Panc1 (cell line): Measurements from ENCODE around the gene KRT76. TPM values are rescaled to one million over a fixed set of nuclear protein-coding genes. Genes with fewer than 3 reads are reported as not detected.
"Not testable (repeated sequence)": the region's sequence is repeated elsewhere in the genome, so short reads cannot be mapped to it uniquely, and the experiment has no call there.

Experiments used
- ATAC-seq: fragments of 200-7000 bp; cut with Tn5 transposase; 2 replicates; pipeline ENCODE4 v1.9.1; 2020; ENCODE audit warnings: mild to moderate bottlenecking, moderate library complexity
- BruUV-seq: library from RNA; stranded (reverse); fragments of 400-500 nt; replicated peaks from 2 replicates; lab custom pipeline; 2021; lab: Mats Ljungman, UMichigan
- CTCF ChIA-PET: fragments of 300-600 bp; sonication (Branson Sonifier 250); formaldehyde crosslinking; loops from one replicate; lab custom pipeline; 2022; ENCODE audit warnings: antibody characterized with exemption; lab: Charles Lee
- POLR2A ChIA-PET: fragments of 300-600 bp; sonication (Branson Sonifier 250); formaldehyde crosslinking; loops from one replicate; lab custom pipeline; 2022; ENCODE audit warnings: antibody characterized with exemption; lab: Charles Lee
- DNase-seq: peaks from one replicate; pipeline ENCODE4 v3.0.0-alpha.2; 2010; ENCODE audit warnings: low read depth, low spot score
- H3K27ac ChIP-seq: 2 replicates; pipeline ENCODE4 v1.5.1; 2011; ENCODE audit warnings: mild to moderate bottlenecking, low read length, inconsistent platforms
- H3K27me3 ChIP-seq: fragments of 200-500 bp; sonication (Bioruptor generic); 2 replicates; pipeline ENCODE4 v1.6.0; 2014; ENCODE audit warnings: low read length, inconsistent platforms; ENCODE audit not compliant: control insufficient read depth, insufficient read depth
- H3K36me3 ChIP-seq: fragments of 200-500 bp; sonication (Bioruptor generic); 2 replicates; pipeline ENCODE4 v1.5.1; 2014; ENCODE audit warnings: inconsistent platforms, mild to moderate bottlenecking, low read length, moderate library complexity; ENCODE audit not compliant: control insufficient read depth, insufficient read depth
- H3K4me1 ChIP-seq: 2 replicates; pipeline ENCODE4 v1.5.1; 2011; ENCODE audit warnings: inconsistent platforms, mild to moderate bottlenecking, low read length, moderate library complexity; ENCODE audit not compliant: control insufficient read depth, insufficient read depth
- H3K4me3 ChIP-seq, 2 experiments: 2 replicates each; pipeline ENCODE4 v1.5.1; 2011 to 2012; ENCODE audit warnings: low read depth in 2 of 2, low read length in 2 of 2, mild to moderate bottlenecking in 2 of 2, inconsistent platforms in 1 of 2, moderate library complexity in 1 of 2
- H3K9me3 ChIP-seq: fragments of 200-500 bp; sonication (Bioruptor generic); 2 replicates; pipeline ENCODE4 v1.5.1; 2014; ENCODE audit warnings: low read depth, mild to moderate bottlenecking, inconsistent platforms, low read length, moderate library complexity; ENCODE audit not compliant: control insufficient read depth, insufficient read depth
- CTCF ChIP-seq: fragments of 450-650 bp; IDR thresholded peaks from 2 replicates; pipeline ENCODE4 v1.5.1; 2017; ENCODE audit warnings: mild to moderate bottlenecking
- POLR2AphosphoS5 ChIP-seq: IDR thresholded peaks from 2 replicates; pipeline ENCODE4 v1.6.1; 2012; ENCODE audit warnings: mild to moderate bottlenecking, low read depth, low read length, moderate library complexity
- REST ChIP-seq, 2 experiments: IDR thresholded peaks; 2 replicates each; pipeline ENCODE4 v1.6.1; 2011 to 2012; ENCODE audit warnings: low read depth in 2 of 2, control low read depth in 1 of 2, low read length in 1 of 2, mild to moderate bottlenecking in 1 of 2, moderate library complexity in 1 of 2; ENCODE audit not compliant: insufficient read depth in 1 of 2
- SIN3A ChIP-seq: IDR thresholded peaks from 2 replicates; pipeline ENCODE4 v1.6.1; 2012; ENCODE audit warnings: low read depth, mild to moderate bottlenecking, low read length, moderate library complexity, borderline replicate concordance; ENCODE audit not compliant: insufficient read depth
- TCF7L2 ChIP-seq: IDR thresholded peaks from 2 replicates; pipeline ENCODE4 v1.6.1; 2011; ENCODE audit warnings: mild to moderate bottlenecking, low read depth, low read length, inconsistent platforms
- in situ Hi-C: cut with HindIII; loops from 2 replicates; pipeline ENCODE4 v1.10.0; 2016; ENCODE audit warnings: low sequenced_read_pairs, low pct_unique_long_range_greater_than_20kb
- intact Hi-C: fragments of 100-400 bp; cut with micrococcal nuclease; formaldehyde crosslinking; loops from one replicate; pipeline ENCODE4 v1.10.0; 2022; ENCODE audit not compliant: unreplicated experiment
- total RNA-seq: library from RNA; stranded (reverse); gene quantifications from one replicate; pipeline ENCODE4 v1.2.1, GENCODE V29; 2021; ENCODE audit not compliant: unreplicated experiment

The KRT76 gene
- total RNA-seq, 1 experiment from 2014 or later, result not detected

DNA sequence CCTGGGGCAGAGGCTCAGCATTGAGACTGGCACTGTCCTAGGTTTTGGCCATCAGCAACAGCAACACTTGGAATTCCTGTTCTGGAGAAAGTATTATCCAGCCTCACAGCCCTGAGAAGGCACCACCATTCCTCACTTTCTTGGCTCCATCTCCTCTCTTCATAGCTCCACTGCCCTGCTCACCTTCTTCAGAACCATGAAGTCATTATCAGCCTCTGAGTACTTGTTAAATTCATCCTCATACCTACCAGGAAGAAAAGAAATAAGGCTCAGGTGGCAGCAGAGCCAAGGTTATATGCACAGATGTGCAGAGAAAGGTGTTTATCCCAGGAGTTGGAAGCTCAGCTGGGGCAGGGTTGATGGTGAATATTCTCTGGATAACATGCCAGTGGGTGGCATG is 25.4 kb downstream of the KRT76 start:
- H3K36me3 ChIP-seq, result no peaks in the 10 kb centered on the region
- POLR2A ChIA-PET, result interaction anchor here (0.6 kb wide), 1 partner anchor 141 kb away, joined by 5 read pairs; no protein-coding TSS in a partner anchor
- in situ Hi-C loops (no loop called here), intact Hi-C loops (no loop called here)
- H3K4me3 ChIP-seq, result no peak overlapping the region
- DNase-seq (no peak), ATAC-seq (no peak)
- H3K4me1 ChIP-seq, result no peaks in the 10 kb centered on the region
- H3K9me3 ChIP-seq, result no peaks in the 10 kb centered on the region
- H3K27me3 ChIP-seq, result peaks cover 12% of the 10 kb centered on the region
- TF ChIP-seq POLR2AphosphoS5, result no peak
- TF ChIP-seq SIN3A, result no peak
- no peak for TF ChIP-seq TCF7L2
- TF ChIP-seq CTCF, result no peak
- TF ChIP-seq REST (IDR thresholded peaks at IDR 0.05; ENCODE audit: insufficient read depth in 1 of 2, low read depth in 2 of 2, low read length in 1 of 2), result no peak
- no TSS peak for BruUV-seq
- no peak overlapping the region for H3K27ac ChIP-seq
- CTCF ChIA-PET, result no interaction called here

GRCh38 chr12:52750532-52750931 is 26.6 kb downstream of the KRT76 start:
- BruUV-seq, H3K4me3 ChIP-seq, POLR2A ChIA-PET, ATAC-seq, in situ Hi-C loops, intact Hi-C loops, H3K9me3 ChIP-seq, H3K27ac ChIP-seq, H3K36me3 ChIP-seq, CTCF ChIA-PET, H3K4me1 ChIP-seq, DNase-seq: not testable (repeated sequence)
- H3K27me3 ChIP-seq, result peaks cover 12% of the 10 kb centered on the region

DNA sequence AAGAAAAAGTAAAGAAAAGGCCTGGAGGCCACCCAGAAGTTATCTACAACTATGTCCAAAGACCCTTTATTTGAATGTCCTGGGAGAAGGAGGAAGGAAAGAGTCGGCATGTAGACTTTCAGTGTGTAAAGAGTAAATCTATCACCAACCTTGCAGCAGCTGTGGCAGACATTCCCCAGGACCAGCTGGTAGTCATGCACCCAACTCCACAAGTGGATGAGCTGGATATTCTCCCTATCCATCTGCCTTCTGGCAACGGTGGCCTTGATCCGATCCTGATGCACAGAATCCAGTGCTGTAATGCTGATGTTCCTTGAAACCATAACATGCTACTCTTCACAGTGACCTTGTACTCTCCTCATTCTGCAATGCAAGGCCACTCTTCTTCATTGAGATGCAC is 27.3 kb downstream of the KRT76 start:
- ChIA-PET CTCF (interaction anchor here (0.5 kb wide), 1 partner anchor 51 kb away, joined by 6 read pairs; no protein-coding TSS in a partner anchor), POLR2A (no interaction called here)
- Histone ChIP-seq H3K4me3 (no peak overlapping the region), H3K27ac (no peak overlapping the region), H3K27me3 (peaks cover 12% of the 10 kb centered on the region), H3K4me1 (no peaks in the 10 kb centered on the region), H3K9me3 (no peaks in the 10 kb centered on the region), H3K36me3 (no peaks in the 10 kb centered on the region)
- intact Hi-C loops, result no loop called here
- DNase-seq, result no peak
- in situ Hi-C loops, result no loop called here
- TF ChIP-seq REST (IDR thresholded peaks at IDR 0.05; ENCODE audit: insufficient read depth in 1 of 2, low read depth in 2 of 2, low read length in 1 of 2), result no peak
- no peak for TF ChIP-seq SIN3A
- TF ChIP-seq TCF7L2, result no peak
- TF ChIP-seq CTCF, result no peak
- no peak for TF ChIP-seq POLR2AphosphoS5
- no TSS peak for BruUV-seq
- no peak for ATAC-seq
